ENCODE results near the gene DHRS4. TPM values are rescaled to one million over a fixed set of nuclear protein-coding genes. Genes with fewer than 3 reads are reported as not detected.

Gene DHRS4
- 43.3 TPM for polyA plus RNA-seq (ENCODE audit: insufficient read length)
- long read RNA-seq, donor 1, transcript DHRS4-201 (8 exons, 1,443 nt): major isoform, 20 of 63 reads
- long read RNA-seq, donor 1, transcript DHRS4-203 (5 exons, 727 nt): minor isoform, 14 of 63 reads
- long read RNA-seq, donor 1, partial matches to known transcripts: 24 of 63 reads
- long read RNA-seq, donor 1, other reads (novel, unspliced or antisense): 0 of 63 reads
- long read RNA-seq, donor 2, transcript DHRS4-203 (5 exons, 727 nt): major isoform, 14 of 27 reads
- long read RNA-seq, donor 2, transcript DHRS4-201 (8 exons, 1,443 nt): minor isoform, 10 of 27 reads
- long read RNA-seq, donor 2, partial matches to known transcripts: 0 of 27 reads
- long read RNA-seq, donor 2, other reads (novel, unspliced or antisense): 0 of 27 reads
- long read RNA-seq, donor 3, transcript DHRS4-201 (8 exons, 1,443 nt): major isoform, 26 of 38 reads
- long read RNA-seq, donor 3, transcript DHRS4-203 (5 exons, 727 nt): minor isoform, 9 of 38 reads
- long read RNA-seq, donor 3, partial matches to known transcripts: 0 of 38 reads
- long read RNA-seq, donor 3, other reads (novel, unspliced or antisense): 0 of 38 reads
- long read RNA-seq, donor 4, partial matches to known transcripts: 0 of 5 reads
- long read RNA-seq, donor 4, other reads (novel, unspliced or antisense): 0 of 5 reads
- long read RNA-seq, donor 5, transcript DHRS4-203 (5 exons, 727 nt): minor isoform, 14 of 60 reads
- long read RNA-seq, donor 5, transcript DHRS4-201 (8 exons, 1,443 nt): major isoform, 41 of 60 reads
- long read RNA-seq, donor 5, partial matches to known transcripts: 0 of 60 reads
- long read RNA-seq, donor 5, other reads (novel, unspliced or antisense): 0 of 60 reads
- long read RNA-seq, donor 6, transcript DHRS4-203 (5 exons, 727 nt): minor isoform, 10 of 31 reads
- long read RNA-seq, donor 6, transcript DHRS4-201 (8 exons, 1,443 nt): major isoform, 12 of 31 reads
- long read RNA-seq, donor 6, partial matches to known transcripts: 6 of 31 reads
- long read RNA-seq, donor 6, other reads (novel, unspliced or antisense): 0 of 31 reads
- long read RNA-seq, donor 7, transcript DHRS4-203 (5 exons, 727 nt): major isoform, 13 of 26 reads
- long read RNA-seq, donor 7, transcript DHRS4-201 (8 exons, 1,443 nt): minor isoform, 10 of 26 reads
- long read RNA-seq, donor 7, partial matches to known transcripts: 0 of 26 reads
- long read RNA-seq, donor 7, other reads (novel, unspliced or antisense): 0 of 26 reads
- long read RNA-seq, donor 8, transcript DHRS4-201 (8 exons, 1,443 nt): major isoform, 8 of 15 reads
- long read RNA-seq, donor 8, partial matches to known transcripts: 0 of 15 reads
- long read RNA-seq, donor 8, other reads (novel, unspliced or antisense): 0 of 15 reads

GRCh38 chr14:23953464-23954278, at the start of gene DHRS4:
Gene DHRS4, plus strand, starts transcription at chr14:23953770. Its CDS starts 19 bp downstream, at chr14:23953789.
- DNase-seq: peak; percentile 83

GRCh38 chr14:23910101-23910875, 43.3 kb upstream of the DHRS4 start:
- peak; percentile 50 for DNase-seq

- no peak for DNase-seq
Observed at GRCh38 chr14:23910876-23911210, 42.7 kb upstream of the DHRS4 start.

GRCh38 chr14:23915559-23915958, 38.0 kb upstream of the DHRS4 start:
- no peak for DNase-seq

- DNase-seq: no peak
Observed at GRCh38 chr14:23916004-23916403, 37.6 kb upstream of the DHRS4 start.

DNA sequence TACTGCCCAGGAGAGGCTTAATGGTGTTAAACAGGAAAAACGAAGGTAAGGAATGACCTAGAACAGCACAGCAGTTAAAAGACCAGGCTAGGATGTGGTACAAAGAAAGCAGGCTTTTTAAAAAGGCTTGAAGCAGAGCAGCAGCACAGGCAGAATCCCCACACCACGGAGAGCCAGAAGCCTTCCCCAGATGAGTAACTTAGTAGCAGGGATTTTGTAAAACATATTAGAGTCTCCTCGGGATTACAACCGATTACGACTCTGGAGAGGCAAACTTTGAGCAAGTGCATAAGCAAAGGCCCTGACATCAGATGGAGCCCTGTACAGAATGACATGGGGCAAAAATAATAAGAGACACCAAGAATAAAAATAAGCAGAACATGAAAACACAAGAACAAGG, 37.1 kb upstream of the DHRS4 start:
- DNase-seq: no peak

DNA sequence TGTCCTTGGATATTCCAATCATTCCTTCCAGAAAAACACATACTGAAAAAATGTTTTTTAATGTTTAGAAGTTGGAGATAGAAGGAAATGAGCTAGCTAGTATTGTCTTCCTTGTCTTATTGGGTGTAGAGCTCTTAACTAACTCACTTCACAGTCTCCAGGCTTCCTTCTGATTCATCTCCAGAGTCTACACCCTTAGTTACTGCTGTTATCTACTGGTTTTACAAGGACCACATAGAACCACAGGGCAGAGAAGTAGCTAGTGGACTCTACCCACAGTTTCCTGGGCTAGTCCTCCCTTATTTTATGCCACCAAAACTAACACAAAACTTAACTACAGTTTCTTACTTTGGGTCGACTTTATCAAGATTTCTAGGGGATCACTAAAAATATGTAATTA, 31.0 kb upstream of the DHRS4 start:
- DNase-seq: no peak

DNA sequence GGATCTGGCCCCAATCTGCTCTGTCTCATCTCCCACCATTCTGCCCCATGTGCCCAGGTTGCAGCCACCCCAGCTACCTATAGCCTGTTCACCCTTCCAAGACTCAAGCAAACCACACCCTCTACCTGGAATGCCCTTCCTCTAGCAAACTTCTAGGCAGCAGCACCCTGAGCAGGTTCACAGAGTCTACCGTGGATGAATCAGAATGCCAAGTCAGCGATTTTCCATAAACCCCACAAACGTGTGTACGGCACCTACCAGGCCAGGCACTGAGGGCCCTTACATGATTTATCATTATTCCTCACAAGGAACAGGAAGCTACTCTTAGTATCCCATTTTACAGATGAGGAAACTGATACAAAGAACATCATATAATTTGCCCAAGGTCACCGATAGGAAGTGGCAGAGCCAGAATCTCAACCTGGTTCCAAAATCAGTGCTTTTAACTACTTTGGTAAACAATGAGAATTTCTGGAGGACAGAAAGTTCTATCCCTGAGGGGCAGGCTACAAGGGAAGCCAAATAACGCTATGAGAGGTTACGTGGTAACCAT, 28.0 kb upstream of the DHRS4 start:
- no peak for DNase-seq

GRCh38 chr14:23926543-23926942, 27.0 kb upstream of the DHRS4 start:
- no peak for DNase-seq

DNA sequence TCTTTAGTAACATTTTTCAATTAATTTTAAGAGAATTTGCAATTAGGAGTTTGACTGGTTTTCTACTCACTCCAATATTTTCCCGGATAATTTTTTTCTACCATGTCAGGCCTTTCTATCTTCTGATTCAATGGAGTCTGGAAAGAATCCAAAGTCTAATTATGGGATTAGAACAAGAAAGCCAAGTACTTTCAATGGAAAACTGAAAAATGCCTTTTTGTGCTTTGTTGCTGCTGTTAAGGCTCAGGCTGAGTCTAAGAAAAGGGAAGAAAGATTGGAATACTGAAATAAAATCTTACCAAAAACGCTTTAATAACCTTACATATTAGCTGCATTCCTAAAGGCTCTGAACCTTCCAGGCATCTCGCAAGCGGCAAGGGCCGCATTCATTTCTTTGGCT, 24.4 kb upstream of the DHRS4 start:
- DNase-seq: no peak

GRCh38 chr14:23929822-23930294, 23.7 kb upstream of the DHRS4 start:
- peak; percentile 72 for DNase-seq

GRCh38 chr14:23930742-23931141, 22.8 kb upstream of the DHRS4 start:
- no peak for DNase-seq

- no peak for DNase-seq
Observed at GRCh38 chr14:23931721-23932289, 21.8 kb upstream of the DHRS4 start.

DNA sequence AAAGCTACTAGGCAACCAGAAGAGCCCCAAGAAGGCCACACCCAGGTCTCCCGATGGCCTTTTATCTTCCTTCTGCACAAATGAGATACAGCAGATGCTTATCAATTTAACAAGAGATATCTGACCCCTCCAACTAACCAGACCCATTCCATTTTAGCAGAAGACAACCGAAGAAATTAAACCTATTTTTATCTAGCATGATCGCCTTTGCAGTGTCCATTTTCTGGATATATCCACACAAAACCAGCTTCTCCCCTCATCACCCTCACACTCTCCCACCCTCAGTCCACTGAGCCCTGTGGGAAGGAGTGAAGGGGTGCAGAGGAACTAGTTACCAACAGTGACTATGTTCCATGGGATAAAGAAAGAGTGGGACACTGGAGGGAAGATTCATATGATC, 20.9 kb upstream of the DHRS4 start:
- DNase-seq: no peak

GRCh38 chr14:23933108-23933741, 20.3 kb upstream of the DHRS4 start:
- peak; percentile 33 for DNase-seq

DNA sequence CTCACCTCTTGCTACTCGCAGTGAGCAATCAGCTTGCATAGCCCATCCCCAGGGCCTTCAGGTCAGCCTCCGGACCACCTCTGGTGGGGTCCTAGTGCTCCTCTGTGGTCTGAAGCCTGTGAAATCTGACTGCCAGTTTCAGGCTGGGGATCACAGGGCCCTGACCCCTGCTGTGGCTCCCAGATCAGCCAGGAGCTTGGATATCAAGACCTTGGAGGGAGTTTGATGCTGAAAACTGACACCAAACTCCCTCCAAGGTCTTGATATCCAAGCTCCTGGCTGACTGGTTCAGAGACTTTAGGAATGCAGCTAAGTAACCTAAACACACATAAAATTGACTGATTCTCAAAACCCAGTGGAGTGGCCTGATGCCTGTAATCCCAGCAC, 19.8 kb upstream of the DHRS4 start:
- DNase-seq: peak; percentile 58

GRCh38 chr14:23935158-23935557, 18.4 kb upstream of the DHRS4 start:
- no peak for DNase-seq

- DNase-seq: no peak
Observed at GRCh38 chr14:23936084-23936829, 17.3 kb upstream of the DHRS4 start.

All from left kidney (tissue), 8 donors.